PC-3 (cell line): ENCODE results near the gene FBRS.

Experiments used
- EZH2 ChIP-seq: fragments of 300-600 bp; sonication (generic); IDR thresholded peaks from one replicate; pipeline ENCODE4 v1.6.1; 2017; ENCODE audit warnings: antibody characterized with exemption, mild to moderate bottlenecking, low read length; ENCODE audit not compliant: unreplicated experiment
- EZH2phosphoT487 ChIP-seq: fragments of 300-600 bp; sonication (generic); IDR thresholded peaks from 2 replicates; pipeline ENCODE4 v1.6.1; 2018; ENCODE audit warnings: mild to moderate bottlenecking, antibody characterized with exemption, low read length, borderline replicate concordance
- TF ChIP-seq, protein P1 (sequence below): fragments of 300-600 bp; sonication (generic); conservative IDR thresholded peaks from 2 replicates; pipeline ENCODE4 v1.5.1; 2017; ENCODE audit warnings: antibody characterized with exemption, low read depth, mild to moderate bottlenecking, low read length

DNA sequence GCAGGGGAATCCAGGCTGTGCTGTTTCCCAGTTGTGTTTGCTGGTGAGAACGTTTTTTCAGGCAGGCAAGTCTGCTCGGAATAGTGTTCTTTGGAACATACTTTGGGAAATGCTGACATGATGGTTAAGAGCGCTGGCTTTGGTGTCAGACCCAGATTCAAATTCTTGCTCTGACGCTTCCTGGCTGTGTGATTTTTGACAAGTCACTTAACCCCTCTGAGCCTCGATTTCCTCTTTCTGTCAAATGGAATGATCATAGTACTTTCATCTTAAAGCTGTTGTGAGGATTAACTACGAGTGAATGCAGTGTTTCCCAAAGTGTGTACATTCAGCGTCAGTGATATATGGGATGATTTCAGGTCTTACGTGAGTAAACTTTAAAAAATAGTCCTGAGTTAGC lies 4.8 kb downstream of the FBRS start:
- TF ChIP-seq, protein P1, sequence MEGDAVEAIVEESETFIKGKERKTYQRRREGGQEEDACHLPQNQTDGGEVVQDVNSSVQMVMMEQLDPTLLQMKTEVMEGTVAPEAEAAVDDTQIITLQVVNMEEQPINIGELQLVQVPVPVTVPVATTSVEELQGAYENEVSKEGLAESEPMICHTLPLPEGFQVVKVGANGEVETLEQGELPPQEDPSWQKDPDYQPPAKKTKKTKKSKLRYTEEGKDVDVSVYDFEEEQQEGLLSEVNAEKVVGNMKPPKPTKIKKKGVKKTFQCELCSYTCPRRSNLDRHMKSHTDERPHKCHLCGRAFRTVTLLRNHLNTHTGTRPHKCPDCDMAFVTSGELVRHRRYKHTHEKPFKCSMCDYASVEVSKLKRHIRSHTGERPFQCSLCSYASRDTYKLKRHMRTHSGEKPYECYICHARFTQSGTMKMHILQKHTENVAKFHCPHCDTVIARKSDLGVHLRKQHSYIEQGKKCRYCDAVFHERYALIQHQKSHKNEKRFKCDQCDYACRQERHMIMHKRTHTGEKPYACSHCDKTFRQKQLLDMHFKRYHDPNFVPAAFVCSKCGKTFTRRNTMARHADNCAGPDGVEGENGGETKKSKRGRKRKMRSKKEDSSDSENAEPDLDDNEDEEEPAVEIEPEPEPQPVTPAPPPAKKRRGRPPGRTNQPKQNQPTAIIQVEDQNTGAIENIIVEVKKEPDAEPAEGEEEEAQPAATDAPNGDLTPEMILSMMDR, result no peak
- no peak for TF ChIP-seq EZH2
- TF ChIP-seq EZH2phosphoT487, result no peak
